Keratinocyte (primary cell): ENCODE data around the gene RCOR3.
"Not testable (repeated sequence)": the region's sequence is repeated elsewhere in the genome, so short reads cannot be mapped to it uniquely, and the experiment has no call there.

Experiments
- EZH2 ChIP-seq: IDR thresholded peaks from one replicate; pipeline ENCODE4 v1.6.1; 2012; ENCODE audit warnings: inconsistent platforms, mild to moderate bottlenecking, low read length, moderate library complexity
- TF ChIP-seq, protein P1 (sequence below), 3 experiments: IDR thresholded peaks in 1 of 3; conservative IDR thresholded peaks in 1 of 3; optimal IDR thresholded peaks in 1 of 3; 2 replicates in 2 of 3; 3 replicates in 1 of 3; pipeline versions ENCODE3 to v1.5.1; 2011; ENCODE audit warnings: low read length in 3 of 3, mild to moderate bottlenecking in 3 of 3, moderate library complexity in 2 of 3, control low read depth in 1 of 3, inconsistent platforms in 1 of 3; ENCODE audit not compliant: insufficient read depth in 2 of 3; ENCODE audit errors: extremely low read depth in 1 of 3

DNA sequence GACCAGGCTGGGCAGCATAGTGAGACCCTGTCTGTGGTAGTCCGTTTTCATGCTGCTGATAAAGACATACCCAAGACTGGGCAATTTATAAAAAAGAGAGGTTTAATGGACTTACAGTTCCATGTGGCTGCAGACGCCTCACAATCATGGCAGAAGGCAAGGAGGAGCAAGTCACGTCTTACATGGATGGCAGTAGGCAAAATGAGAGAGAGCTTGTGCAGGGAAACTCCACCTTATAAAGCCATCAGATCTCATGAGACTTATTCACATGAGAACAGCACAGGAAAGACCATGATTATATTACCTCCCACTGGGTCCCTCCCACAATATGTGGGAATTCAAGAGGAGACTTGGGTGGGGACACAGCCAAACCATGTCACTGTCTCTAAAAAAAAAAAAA, 92.9 kb downstream of the RCOR3 start:
- TF ChIP-seq, protein P1, sequence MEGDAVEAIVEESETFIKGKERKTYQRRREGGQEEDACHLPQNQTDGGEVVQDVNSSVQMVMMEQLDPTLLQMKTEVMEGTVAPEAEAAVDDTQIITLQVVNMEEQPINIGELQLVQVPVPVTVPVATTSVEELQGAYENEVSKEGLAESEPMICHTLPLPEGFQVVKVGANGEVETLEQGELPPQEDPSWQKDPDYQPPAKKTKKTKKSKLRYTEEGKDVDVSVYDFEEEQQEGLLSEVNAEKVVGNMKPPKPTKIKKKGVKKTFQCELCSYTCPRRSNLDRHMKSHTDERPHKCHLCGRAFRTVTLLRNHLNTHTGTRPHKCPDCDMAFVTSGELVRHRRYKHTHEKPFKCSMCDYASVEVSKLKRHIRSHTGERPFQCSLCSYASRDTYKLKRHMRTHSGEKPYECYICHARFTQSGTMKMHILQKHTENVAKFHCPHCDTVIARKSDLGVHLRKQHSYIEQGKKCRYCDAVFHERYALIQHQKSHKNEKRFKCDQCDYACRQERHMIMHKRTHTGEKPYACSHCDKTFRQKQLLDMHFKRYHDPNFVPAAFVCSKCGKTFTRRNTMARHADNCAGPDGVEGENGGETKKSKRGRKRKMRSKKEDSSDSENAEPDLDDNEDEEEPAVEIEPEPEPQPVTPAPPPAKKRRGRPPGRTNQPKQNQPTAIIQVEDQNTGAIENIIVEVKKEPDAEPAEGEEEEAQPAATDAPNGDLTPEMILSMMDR (optimal IDR thresholded peaks at IDR 0.05 in 1 of 3, IDR thresholded peaks at IDR 0.05 in 1 of 3, conservative IDR thresholded peaks at IDR 0.05 in 1 of 3; ENCODE audit: extremely low read depth in 1 of 3, insufficient read depth in 2 of 3, low read length in 3 of 3) = not testable (repeated sequence)
- not testable (repeated sequence) for TF ChIP-seq EZH2
